Mucosa of descending colon (tissue), 3 donors: ENCODE measurements around the gene POLR2M. TPM values are rescaled to one million over a fixed set of nuclear protein-coding genes. Genes with fewer than 3 reads are reported as not detected.

Experiments
- ATAC-seq: fragments of 200-7000 bp; cut with Tn5 transposase; one replicate; pipeline ENCODE4 v1.9.1; 2020; ENCODE audit warnings: mild to moderate bottlenecking, moderate library complexity
- DNase-seq, 3 donors: peaks; one replicate each; pipeline ENCODE4 v3.0.0-alpha.2; 2020
- H3K36me3 ChIP-seq: fragments of 200-600 bp; one replicate; pipeline ENCODE4 v1.8.0; 2021; ENCODE audit warnings: low read depth, mild to moderate bottlenecking
- H3K4me1 ChIP-seq: fragments of 200-600 bp; one replicate; pipeline ENCODE4 v1.8.0; 2021; ENCODE audit warnings: low read depth, mild to moderate bottlenecking
- H3K4me3 ChIP-seq: fragments of 200-600 bp; one replicate; pipeline ENCODE4 v1.8.0; 2021; ENCODE audit warnings: mild to moderate bottlenecking
- H3K9me3 ChIP-seq: fragments of 200-600 bp; one replicate; pipeline ENCODE4 v1.8.0; 2021; ENCODE audit warnings: mild to moderate bottlenecking
- CTCF ChIP-seq: fragments of 200-600 bp; IDR thresholded peaks from one replicate; pipeline ENCODE4 v1.8.0; 2022; ENCODE audit warnings: antibody characterized with exemption, mild to moderate bottlenecking
- intact Hi-C, 2 donors: fragments of 100-400 bp; cut with DNase I in 1 of 2; cut with micrococcal nuclease in 1 of 2; formaldehyde crosslinking; loops; one replicate each; pipeline versions ENCODE4 v1.11.0 to v1.11.1; 2022; cut with DNase I, micrococcal nuclease
- total RNA-seq, 3 donors: library from RNA; stranded (reverse); fragmentation: NEBNext Ultra II Directional in 2 of 3; extraction: Animal tissue kit (Norgen Biotek cat#: 25700) in 2 of 3; gene quantifications; one replicate each; pipeline versions ENCODE4 v1.2.1 to v1.2.4, GENCODE V29; 2021 to 2023
- donor health status: DM: no; HTN: no; CAD: no; lungs with moderate emphysema.
- donor health status: DM: no; HTN: no; CAD: no.
- donor health status: DM: no; HTN: yes; CAD: no.

POLR2M gene
- total RNA-seq, 3 donors from 2014 or later: 40.4 to 82.8 (median 53.3) TPM

DNA sequence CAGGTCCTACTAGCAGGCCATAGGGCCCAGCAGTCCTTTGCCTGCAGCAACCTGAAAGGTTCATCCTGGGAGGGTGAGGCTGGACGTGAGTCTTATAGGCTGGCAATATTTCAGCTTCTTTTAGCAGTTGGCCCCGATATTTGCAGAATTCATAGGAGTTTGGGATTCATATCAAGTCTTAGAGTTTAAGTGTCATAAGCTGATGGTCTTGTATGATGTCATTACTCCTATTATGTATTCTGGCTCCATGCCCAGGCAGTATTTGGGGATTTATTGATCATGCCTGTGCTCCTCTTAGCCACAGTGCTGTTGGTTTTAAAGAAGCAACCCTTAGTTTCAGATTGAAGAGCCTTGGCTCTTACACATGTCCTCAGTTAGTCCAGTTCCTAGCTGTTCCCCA, 41.3 kb upstream of the POLR2M start:
- no peak for TF ChIP-seq CTCF
- ATAC-seq (no peak), DNase-seq (no peak)
- intact Hi-C loops: loop anchor here in 1 of 2 donors (10.0 kb wide), 1 partner anchor 190 kb away; no protein-coding TSS in a partner anchor
- no peak overlapping the region for H3K4me3 ChIP-seq
- no peaks in the 10 kb centered on the region for H3K9me3 ChIP-seq
- H3K36me3 ChIP-seq: no peaks in the 10 kb centered on the region
- H3K4me1 ChIP-seq: peaks cover 20% of the 10 kb centered on the region

DNA sequence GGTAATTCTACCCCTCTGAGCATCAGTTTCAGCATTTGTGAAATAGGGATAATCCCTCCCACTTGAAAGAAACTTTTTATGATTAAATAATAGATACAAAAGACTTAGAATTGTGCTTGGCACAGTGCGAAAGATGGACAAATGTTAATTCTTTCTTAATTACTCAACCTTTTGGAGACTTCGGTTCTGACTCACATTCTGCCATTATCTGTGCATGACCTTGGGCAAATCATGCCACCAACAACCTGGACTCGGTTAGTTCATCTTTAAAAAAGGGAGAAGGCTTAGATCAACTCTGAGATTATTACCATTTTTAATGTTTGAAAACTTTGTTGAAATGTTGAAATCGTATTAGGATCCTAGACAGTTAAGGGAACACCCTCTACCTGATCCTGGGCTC, 40.6 kb upstream of the POLR2M start:
- no peak for TF ChIP-seq CTCF
- no peaks in the 10 kb centered on the region for H3K36me3 ChIP-seq
- no peaks in the 10 kb centered on the region for H3K9me3 ChIP-seq
- no peak for ATAC-seq
- H3K4me1 ChIP-seq: peaks cover 20% of the 10 kb centered on the region
- DNase-seq: no peak
- intact Hi-C loops: loop anchor here in 1 of 2 donors (10.0 kb wide), 1 partner anchor 189 kb away; no protein-coding TSS in a partner anchor
- no peak overlapping the region for H3K4me3 ChIP-seq

DNA sequence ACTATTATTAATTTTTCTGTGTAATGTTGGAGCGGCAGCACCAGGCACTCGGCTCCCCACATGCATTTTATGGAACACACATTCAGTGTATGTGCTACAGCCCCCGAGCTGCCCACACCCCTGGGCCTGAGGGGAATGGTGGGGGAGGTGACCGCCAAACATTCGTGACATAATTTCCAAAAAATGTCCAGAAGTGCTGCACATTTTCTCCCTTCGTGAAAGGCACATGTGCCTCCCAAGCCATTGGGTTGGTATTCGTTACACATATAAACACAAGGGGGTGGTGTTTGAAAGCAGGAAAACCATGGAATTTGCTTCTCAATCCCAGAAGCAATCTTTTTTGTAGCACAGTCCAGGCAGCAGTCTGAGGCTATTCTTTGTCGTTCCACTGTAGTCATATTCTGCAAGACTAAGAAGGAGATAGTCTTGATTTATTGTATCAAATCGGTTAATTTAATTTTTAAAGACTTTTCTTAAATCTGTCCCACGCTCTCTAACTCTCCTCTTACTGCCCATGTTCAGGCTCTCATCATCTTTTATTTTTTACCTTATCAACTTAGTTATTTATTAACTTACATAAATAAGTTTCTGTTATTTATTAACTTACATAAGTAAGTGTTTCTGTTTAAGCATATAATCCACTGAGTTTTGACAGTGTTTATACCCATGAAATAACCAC, 39.2 kb upstream of the POLR2M start:
- DNase-seq (peak in 2 of 3 donors; percentile 32 to 42), ATAC-seq (peak; percentile 82)
- intact Hi-C loops: loop anchor here in 1 of 2 donors (10.0 kb wide), 1 partner anchor 187 kb away; no protein-coding TSS in a partner anchor

DNA sequence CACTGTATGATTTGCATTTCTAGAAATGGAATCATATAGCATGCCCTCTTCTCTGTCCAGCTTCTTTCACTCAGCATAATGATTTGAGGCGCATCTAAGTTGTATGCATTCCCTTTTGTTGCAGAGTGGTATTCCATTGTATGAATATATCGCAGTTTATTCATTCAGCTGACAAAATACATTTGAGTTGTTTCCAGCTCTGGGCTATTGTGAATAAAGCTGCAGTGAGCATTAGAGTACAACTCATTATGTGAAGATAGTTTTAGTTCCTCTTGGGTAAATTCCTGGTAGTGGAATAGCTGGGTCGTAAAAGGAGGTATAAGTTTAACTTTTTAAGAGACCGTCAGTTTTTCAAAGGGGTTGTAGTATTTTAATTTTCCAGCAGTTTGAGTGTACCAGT, 38.5 kb upstream of the POLR2M start:
- no peak overlapping the region for H3K4me3 ChIP-seq
- no peaks in the 10 kb centered on the region for H3K36me3 ChIP-seq
- no peak for DNase-seq
- no peaks in the 10 kb centered on the region for H3K9me3 ChIP-seq
- peaks cover 9% of the 10 kb centered on the region for H3K4me1 ChIP-seq
- ATAC-seq: peak; percentile 50
- intact Hi-C loops: loop anchor here in 1 of 2 donors (10.0 kb wide), 1 partner anchor 187 kb away; no protein-coding TSS in a partner anchor
- TF ChIP-seq CTCF: no peak

More for the DNA sequence above, 39.2 kb upstream of the POLR2M start:
- H3K9me3 ChIP-seq: no peaks in the 10 kb centered on the region
- peaks cover 15% of the 10 kb centered on the region for H3K4me1 ChIP-seq
- H3K36me3 ChIP-seq: no peaks in the 10 kb centered on the region
- H3K4me3 ChIP-seq: no peak overlapping the region
- no peak for TF ChIP-seq CTCF

- intact Hi-C loops: no loop called here
- TF ChIP-seq CTCF: no peak
Measured at GRCh38 chr15:57671636-57672035, 34.9 kb upstream of the POLR2M start.

More at GRCh38 chr15:57671636-57672035, 34.9 kb upstream of the POLR2M start:
- Histone ChIP-seq H3K4me3 (no peak overlapping the region), H3K36me3 (no peaks in the 10 kb centered on the region), H3K4me1 (peaks cover 5% of the 10 kb centered on the region), H3K9me3 (no peaks in the 10 kb centered on the region)
- ATAC-seq (no peak), DNase-seq (no peak)
